Breast epithelium (tissue), 3 donors: ENCODE measurements around the gene BAMBI.

Experiments used
- CTCF ChIP-seq, 3 donors: fragments of 450-650 bp; IDR thresholded peaks; one replicate each; pipeline ENCODE4 v1.5.1; 2016 to 2017; ENCODE audit warnings: antibody characterized with exemption in 3 of 3, mild to moderate bottlenecking in 3 of 3, moderate library complexity in 3 of 3
- POLR2A ChIP-seq: fragments of 450-650 bp; IDR thresholded peaks from one replicate; pipeline ENCODE4 v1.6.1; 2016; ENCODE audit warnings: antibody characterized with exemption, mild to moderate bottlenecking, moderate library complexity
- POLR2AphosphoS5 ChIP-seq, 3 donors: sonication (generic); formaldehyde crosslinking; IDR thresholded peaks; one replicate each; pipeline ENCODE4 v1.6.1; 2017; ENCODE audit warnings: antibody characterized with exemption in 3 of 3

GRCh38 chr10:28676968-28677887, at the start of gene BAMBI:
- peak; percentile 66 for TF ChIP-seq POLR2A
- TF ChIP-seq CTCF (IDR thresholded peaks at IDR 0.05), result peak in 2 of 3 donors; percentile 55 to 80
- peak in 2 of 3 donors; percentile 73 to 83 for TF ChIP-seq POLR2AphosphoS5 (IDR thresholded peaks at IDR 0.05)
